ENCODE measurements around the gene TEX22. TPM values are rescaled to one million over a fixed set of nuclear protein-coding genes. Genes with fewer than 3 reads are reported as not detected.
A peak's percentile ranks its signal among the peaks of the same experiment; 100 is the strongest.

Gene TEX22
- total and polyA plus RNA-seq, 8 donors = 0.96 to 3.0 (median 1.5) TPM

DNA sequence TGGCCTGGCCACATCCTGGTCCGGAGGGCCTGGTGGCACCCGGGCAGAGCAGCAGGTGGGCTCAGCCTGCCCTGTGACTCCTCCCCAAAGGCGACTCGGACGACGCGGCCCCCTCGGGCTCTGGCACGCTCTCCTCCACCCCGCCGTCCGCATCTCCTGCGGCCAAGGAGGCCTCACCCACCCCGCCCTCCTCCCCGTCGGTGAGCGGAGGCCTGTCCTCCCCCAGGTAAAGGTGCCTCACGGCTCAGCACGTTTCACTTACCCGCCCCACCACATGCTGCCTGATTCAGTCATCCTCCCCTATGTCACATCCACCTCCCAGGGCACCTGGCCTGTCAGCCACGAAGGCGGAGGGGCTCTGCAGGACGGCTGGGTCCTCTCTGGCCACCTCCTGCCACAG lies 6.8 kb upstream of the TEX22 start:
- H3K4me3 ChIP-seq = no peak overlapping the region
- no peaks in the 10 kb centered on the region for H3K9me3 ChIP-seq
- DNase-seq (peak in 1 of 4 donors; percentile 74), ATAC-seq (no peak)
- peaks cover 0 to 27% of the 10 kb centered on the region in 2 donors for H3K36me3 ChIP-seq
- no peaks in the 10 kb centered on the region for H3K27me3 ChIP-seq
- H3K4me1 ChIP-seq = peaks cover 0 to 50% of the 10 kb centered on the region in 2 donors
- intact Hi-C loops (cut with DNase I) = no loop called here
- H3K27ac ChIP-seq = no peak overlapping the region
- TF ChIP-seq, protein P1, sequence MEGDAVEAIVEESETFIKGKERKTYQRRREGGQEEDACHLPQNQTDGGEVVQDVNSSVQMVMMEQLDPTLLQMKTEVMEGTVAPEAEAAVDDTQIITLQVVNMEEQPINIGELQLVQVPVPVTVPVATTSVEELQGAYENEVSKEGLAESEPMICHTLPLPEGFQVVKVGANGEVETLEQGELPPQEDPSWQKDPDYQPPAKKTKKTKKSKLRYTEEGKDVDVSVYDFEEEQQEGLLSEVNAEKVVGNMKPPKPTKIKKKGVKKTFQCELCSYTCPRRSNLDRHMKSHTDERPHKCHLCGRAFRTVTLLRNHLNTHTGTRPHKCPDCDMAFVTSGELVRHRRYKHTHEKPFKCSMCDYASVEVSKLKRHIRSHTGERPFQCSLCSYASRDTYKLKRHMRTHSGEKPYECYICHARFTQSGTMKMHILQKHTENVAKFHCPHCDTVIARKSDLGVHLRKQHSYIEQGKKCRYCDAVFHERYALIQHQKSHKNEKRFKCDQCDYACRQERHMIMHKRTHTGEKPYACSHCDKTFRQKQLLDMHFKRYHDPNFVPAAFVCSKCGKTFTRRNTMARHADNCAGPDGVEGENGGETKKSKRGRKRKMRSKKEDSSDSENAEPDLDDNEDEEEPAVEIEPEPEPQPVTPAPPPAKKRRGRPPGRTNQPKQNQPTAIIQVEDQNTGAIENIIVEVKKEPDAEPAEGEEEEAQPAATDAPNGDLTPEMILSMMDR (IDR thresholded peaks at IDR 0.05) = no peak

DNA sequence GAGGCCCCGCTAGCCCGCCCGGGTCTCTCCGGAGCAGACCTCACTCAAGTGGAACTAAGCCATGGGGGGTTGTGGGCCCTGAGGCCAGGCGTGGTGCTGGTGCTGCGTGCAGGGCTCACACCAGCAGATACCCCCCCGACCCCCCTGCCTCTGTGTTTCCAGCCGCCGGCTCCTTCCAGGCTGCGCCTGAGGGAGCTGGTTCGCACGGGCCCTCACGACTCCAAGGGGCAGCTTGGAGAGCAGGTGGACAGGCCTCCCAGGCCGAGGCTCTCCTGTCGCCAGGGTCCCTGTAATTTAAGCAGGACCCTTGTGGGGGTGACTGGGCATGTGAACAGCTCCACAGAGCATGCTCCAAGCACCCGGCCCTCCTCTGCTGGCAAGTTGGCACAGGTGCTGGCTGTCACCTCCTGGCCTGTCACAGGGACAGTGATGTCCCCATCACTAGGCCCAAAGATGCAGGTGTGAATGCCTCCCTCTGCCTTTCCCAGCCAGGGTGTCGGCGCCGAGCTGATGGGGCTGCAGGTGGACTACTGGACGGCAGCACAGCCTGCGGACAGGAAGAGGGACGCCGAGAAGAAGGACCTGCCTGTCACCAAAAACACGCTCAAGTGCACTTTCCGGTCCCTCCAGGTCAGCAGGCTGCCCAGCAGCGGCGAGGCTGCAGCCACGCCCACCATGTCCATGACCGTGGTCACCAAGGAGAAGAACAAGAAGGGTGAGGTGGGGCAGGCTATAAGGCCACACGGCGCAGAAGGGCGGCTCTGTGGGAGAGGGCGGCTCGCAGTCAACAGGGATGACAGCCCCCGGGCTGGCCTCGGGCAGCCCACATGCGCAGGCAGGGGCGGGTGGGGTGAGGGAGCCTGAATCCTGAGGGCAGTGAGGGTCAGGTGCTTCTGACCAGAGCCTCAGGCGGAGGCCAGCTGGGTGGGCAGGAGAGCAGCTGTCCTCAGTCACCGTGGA lies 5.9 kb upstream of the TEX22 start:
- ATAC-seq = no peak
- H3K4me3 ChIP-seq = no peak overlapping the region

GRCh38 chr14:105393151-105393550 lies 5.2 kb upstream of the TEX22 start:
- ATAC-seq (no peak), DNase-seq (peak in 2 of 4 donors; percentile 27 to 75)
- Histone ChIP-seq H3K9me3 (no peaks in the 10 kb centered on the region), H3K27me3 (no peaks in the 10 kb centered on the region), H3K27ac (no peak overlapping the region), H3K4me3 (no peak overlapping the region), H3K36me3 (peaks cover 0 to 13% of the 10 kb centered on the region in 2 donors), H3K4me1 (peaks cover 6 to 64% of the 10 kb centered on the region in 2 donors)
- intact Hi-C loops (cut with DNase I) = no loop called here
- TF ChIP-seq, protein P1 (IDR thresholded peaks at IDR 0.05) = no peak

More for the DNA sequence above, 5.9 kb upstream of the TEX22 start:
- no peaks in the 10 kb centered on the region for H3K9me3 ChIP-seq
- H3K27ac ChIP-seq = no peak overlapping the region
- peak in 1 of 4 donors; percentile 73 for DNase-seq
- peaks cover 0 to 18% of the 10 kb centered on the region in 2 donors for H3K36me3 ChIP-seq
- TF ChIP-seq, protein P1 (IDR thresholded peaks at IDR 0.05) = no peak
- H3K4me1 ChIP-seq = peaks cover 1 to 59% of the 10 kb centered on the region in 2 donors
- H3K27me3 ChIP-seq = no peaks in the 10 kb centered on the region
- intact Hi-C loops (cut with DNase I) = no loop called here

- Histone ChIP-seq H3K27me3 (no peaks in the 10 kb centered on the region), H3K4me3 (no peak overlapping the region), H3K4me1 (peaks cover 13 to 58% of the 10 kb centered on the region in 2 donors), H3K9me3 (no peaks in the 10 kb centered on the region), H3K36me3 (peaks cover 0 to 13% of the 10 kb centered on the region in 2 donors), H3K27ac (no peak overlapping the region)
- peak in 2 of 4 donors; percentile 28 to 73 for DNase-seq
- no peak for ATAC-seq
- TF ChIP-seq, protein P1 (IDR thresholded peaks at IDR 0.05) = no peak
- intact Hi-C loops (cut with DNase I) = no loop called here
These were observed 3.4 kb upstream of the TEX22 start for GRCh38 chr14:105394714-105395537.

DNA sequence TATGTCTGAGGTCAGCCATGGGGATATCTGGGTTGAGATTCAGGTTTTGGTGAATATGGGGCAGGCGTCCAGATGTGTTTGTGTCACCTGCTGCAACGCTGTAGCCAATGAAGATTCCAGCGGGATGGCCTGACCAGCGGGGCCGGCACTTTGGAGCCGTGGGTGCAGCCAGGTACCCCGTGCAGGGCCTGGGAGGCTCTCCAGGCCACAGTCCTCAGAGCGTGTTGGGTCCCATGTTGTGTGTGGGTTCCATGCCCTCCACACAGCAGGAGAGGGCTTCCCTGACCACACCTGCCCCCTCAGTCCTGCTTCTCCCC lies 2.8 kb upstream of the TEX22 start:
- TF ChIP-seq, protein P1 (IDR thresholded peaks at IDR 0.05) = no peak
- H3K27me3 ChIP-seq = no peaks in the 10 kb centered on the region
- intact Hi-C loops (cut with DNase I) = no loop called here
- no peak for ATAC-seq
- H3K27ac ChIP-seq = no peak overlapping the region
- H3K4me1 ChIP-seq = peaks cover 13 to 55% of the 10 kb centered on the region in 2 donors
- H3K9me3 ChIP-seq = no peaks in the 10 kb centered on the region
- H3K36me3 ChIP-seq = peaks cover 0 to 16% of the 10 kb centered on the region in 2 donors
- peak in 2 of 4 donors; percentile 29 to 48 for DNase-seq
- H3K4me3 ChIP-seq = no peak overlapping the region

Data from left lung (tissue), 10 donors.